Measurements from ENCODE around the gene RASGEF1B.

DNA sequence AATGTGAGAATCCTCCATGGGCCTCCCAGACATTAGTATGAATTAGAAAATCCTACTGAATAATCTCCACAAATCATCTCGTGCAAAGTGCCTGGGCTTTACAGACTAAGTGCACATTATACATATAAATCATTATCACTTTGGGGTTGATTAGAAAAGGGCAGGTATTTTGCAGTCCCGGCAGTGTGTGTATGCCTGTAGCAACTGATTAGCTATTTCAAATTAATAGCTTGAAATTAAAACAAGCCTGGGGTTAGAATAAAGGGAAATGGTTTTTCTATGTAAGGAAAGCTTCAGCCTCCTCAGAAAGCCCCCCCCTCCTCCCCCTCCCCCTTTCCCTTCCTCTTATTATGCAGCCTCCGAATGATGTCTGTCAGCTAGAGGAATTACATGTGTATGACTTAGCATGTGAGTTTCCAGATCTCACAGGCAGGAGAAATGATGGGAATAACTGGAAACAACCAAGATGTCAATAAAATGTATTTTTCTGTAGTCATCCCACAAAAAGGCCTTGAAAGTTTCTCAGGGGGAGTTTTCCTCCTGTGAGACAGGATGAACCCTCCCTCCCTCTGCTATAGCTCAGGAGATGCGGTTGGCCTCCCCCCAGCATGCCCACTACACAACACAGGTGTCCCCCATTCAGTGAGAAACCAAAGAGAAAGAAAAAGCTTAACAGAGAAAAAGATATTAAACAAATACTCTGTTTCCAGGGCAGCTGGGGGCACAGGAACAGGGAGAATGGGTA, 41.2 kb upstream of the RASGEF1B start:
- TF ChIP-seq, protein P1, sequence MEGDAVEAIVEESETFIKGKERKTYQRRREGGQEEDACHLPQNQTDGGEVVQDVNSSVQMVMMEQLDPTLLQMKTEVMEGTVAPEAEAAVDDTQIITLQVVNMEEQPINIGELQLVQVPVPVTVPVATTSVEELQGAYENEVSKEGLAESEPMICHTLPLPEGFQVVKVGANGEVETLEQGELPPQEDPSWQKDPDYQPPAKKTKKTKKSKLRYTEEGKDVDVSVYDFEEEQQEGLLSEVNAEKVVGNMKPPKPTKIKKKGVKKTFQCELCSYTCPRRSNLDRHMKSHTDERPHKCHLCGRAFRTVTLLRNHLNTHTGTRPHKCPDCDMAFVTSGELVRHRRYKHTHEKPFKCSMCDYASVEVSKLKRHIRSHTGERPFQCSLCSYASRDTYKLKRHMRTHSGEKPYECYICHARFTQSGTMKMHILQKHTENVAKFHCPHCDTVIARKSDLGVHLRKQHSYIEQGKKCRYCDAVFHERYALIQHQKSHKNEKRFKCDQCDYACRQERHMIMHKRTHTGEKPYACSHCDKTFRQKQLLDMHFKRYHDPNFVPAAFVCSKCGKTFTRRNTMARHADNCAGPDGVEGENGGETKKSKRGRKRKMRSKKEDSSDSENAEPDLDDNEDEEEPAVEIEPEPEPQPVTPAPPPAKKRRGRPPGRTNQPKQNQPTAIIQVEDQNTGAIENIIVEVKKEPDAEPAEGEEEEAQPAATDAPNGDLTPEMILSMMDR (IDR thresholded peaks at IDR 0.05) = no peak
- TF ChIP-seq POLR2AphosphoS5 (IDR thresholded peaks at IDR 0.05; ENCODE audit: insufficient read depth in 1 of 2, low read depth in 1 of 2) = no peak

All from vagina (tissue), 2 donors.